Thymus (tissue), 11 donors: Measurements from ENCODE around the gene HRNR. TPM values are rescaled to one million over a fixed set of nuclear protein-coding genes. Genes with fewer than 3 reads are reported as not detected.

Experiments used
- DNase-seq, 9 donors: peaks; one replicate each; pipeline ENCODE4 v3.0.0-alpha.2; 2013; ENCODE audit warnings: low spot score in 9 of 9, low read depth in 6 of 9, missing footprints in 1 of 9
- H3K27ac ChIP-seq, 2 donors: one replicate each; pipeline ENCODE4 v1.5.1; 2013; ENCODE audit warnings: control low read depth in 1 of 2, low read depth in 1 of 2, low read length in 1 of 2, mild to moderate bottlenecking in 1 of 2, moderate library complexity in 1 of 2
- H3K27me3 ChIP-seq, 2 donors: one replicate each; pipeline ENCODE4 v1.5.1; 2013; ENCODE audit warnings: low read length in 1 of 2; ENCODE audit not compliant: control insufficient read depth in 2 of 2, insufficient read depth in 1 of 2
- H3K36me3 ChIP-seq, 2 donors: one replicate each; pipeline ENCODE4 v1.5.1; 2013; ENCODE audit warnings: low read length in 1 of 2, mild to moderate bottlenecking in 1 of 2, moderate library complexity in 1 of 2; ENCODE audit not compliant: control insufficient read depth in 2 of 2, insufficient read depth in 2 of 2
- H3K4me1 ChIP-seq, 2 donors: one replicate each; pipeline ENCODE4 v1.5.1; 2013; ENCODE audit warnings: low read length in 2 of 2; ENCODE audit not compliant: control insufficient read depth in 2 of 2, insufficient read depth in 2 of 2
- H3K4me3 ChIP-seq, 2 donors: one replicate each; pipeline ENCODE4 v1.5.1; 2013; ENCODE audit warnings: low read length in 2 of 2, control low read depth in 1 of 2, mild to moderate bottlenecking in 1 of 2
- H3K9me3 ChIP-seq, 2 donors: one replicate each; pipeline ENCODE4 v1.5.1; 2013; ENCODE audit warnings: low read length in 1 of 2, mild to moderate bottlenecking in 1 of 2; ENCODE audit not compliant: control insufficient read depth in 2 of 2, insufficient read depth in 1 of 2
- WGBS: extraction: QIAGEN DNeasy Blood & Tissue Kit; methylation state at CpG from one replicate; pipeline ENCODE4 v1.1.7; 2013; 5-methylcytosine and 5-hydroxymethylcytosine counted together
- polyA plus RNA-seq: library from polyadenylated mRNA; stranded (reverse); fragments of 200-250 nt; gene quantifications from one replicate; pipeline ENCODE4 v1.2.3, GENCODE V29; 2013
- total RNA-seq: library from RNA; stranded (reverse); fragments of 120-200 nt; gene quantifications from one replicate; pipeline ENCODE4 v1.2.4, GENCODE V29; 2013
- donor health status: healthy.

The HRNR gene
- total and polyA plus RNA-seq, 2 donors = under 0.01 to 0.14 TPM

DNA sequence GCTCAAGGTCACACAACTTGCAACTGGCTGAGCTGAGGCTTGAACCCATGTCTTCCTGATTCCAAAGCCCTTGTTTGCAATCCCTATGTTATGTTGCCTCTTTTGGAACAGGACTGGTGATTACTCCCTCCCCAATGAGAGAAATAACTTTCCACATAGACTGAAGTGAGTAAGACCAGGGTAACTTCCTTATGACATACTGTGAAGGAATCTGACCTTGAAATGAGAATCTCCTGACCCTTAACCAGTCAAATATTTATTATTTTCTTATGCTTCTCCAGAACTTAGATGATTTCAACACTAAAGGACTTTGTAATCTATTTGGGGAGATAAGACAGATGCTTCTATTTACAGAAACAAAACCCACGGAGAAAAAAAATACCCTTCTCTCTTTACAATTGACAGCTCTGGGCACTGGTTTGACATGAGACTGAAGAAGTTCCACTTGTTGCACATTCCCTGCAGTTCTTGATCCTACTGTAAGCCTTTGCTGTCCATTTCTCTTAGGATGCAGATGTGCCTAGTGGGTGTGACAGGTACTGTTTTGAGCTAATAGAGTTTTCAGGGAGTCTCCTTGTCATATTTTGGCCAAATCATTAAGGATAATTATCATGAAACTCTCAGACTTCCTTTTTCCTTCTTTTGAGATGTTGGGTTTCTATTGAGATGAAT, 61.1 kb downstream of the HRNR start:
- Histone ChIP-seq H3K27ac (no peak overlapping the region), H3K36me3 (no peaks in the 10 kb centered on the region), H3K4me3 (no peak overlapping the region), H3K4me1 (no peaks in the 10 kb centered on the region), H3K9me3 (no peaks in the 10 kb centered on the region), H3K27me3 (no peaks in the 10 kb centered on the region)
- WGBS = 84% methylated on average over 1 of the region's 1 CpG
- DNase-seq = no peak

Other genes with a start within 250 kb of the HRNR start
- 46.1 TPM for gene S100A10, start 230.3 kb downstream of the HRNR start, total RNA-seq
- 592 TPM for gene S100A10, start 230.3 kb downstream of the HRNR start, polyA plus RNA-seq
- gene S100A11, start 187.2 kb downstream of the HRNR start, total RNA-seq = 195 TPM
- gene S100A11, start 187.2 kb downstream of the HRNR start, polyA plus RNA-seq = 1,404 TPM
- 0.05 TPM for gene TCHHL1, start 135.1 kb downstream of the HRNR start, total RNA-seq
- 0.16 TPM for gene TCHHL1, start 135.1 kb downstream of the HRNR start, polyA plus RNA-seq
- gene TCHH, start 108.7 kb downstream of the HRNR start, total RNA-seq = 0.05 TPM
- 1.4 TPM for gene TCHH, start 108.7 kb downstream of the HRNR start, polyA plus RNA-seq
- gene RPTN, start 65.0 kb downstream of the HRNR start, total RNA-seq = 0.09 TPM
- gene RPTN, start 65.0 kb downstream of the HRNR start, polyA plus RNA-seq = 3.2 TPM
- gene FLG, start 101.0 kb upstream of the HRNR start, total RNA-seq = 0.28 TPM
- 2.4 TPM for gene FLG, start 101.0 kb upstream of the HRNR start, polyA plus RNA-seq
- gene FLG2, start 135.8 kb upstream of the HRNR start, total RNA-seq = 0.05 TPM
- gene FLG2, start 135.8 kb upstream of the HRNR start, polyA plus RNA-seq = 1.8 TPM
- gene CRNN, start 190.1 kb upstream of the HRNR start, total RNA-seq = 0.05 TPM
- 0.43 TPM for gene CRNN, start 190.1 kb upstream of the HRNR start, polyA plus RNA-seq